ENCODE data around the gene NDUFV2. TPM values are rescaled to one million over a fixed set of nuclear protein-coding genes. Genes with fewer than 3 reads are reported as not detected.

NDUFV2 gene
- total RNA-seq, 2 donors from 2014 or later: 40.5 to 42.5 TPM

GRCh38 chr18:9172506-9173127 is 70.1 kb downstream of the NDUFV2 start:
- 86 to 92% methylated on average over 4 of the region's 4 CpGs for WGBS, 2 donors
- H3K4me3 ChIP-seq: no peak overlapping the region
- H3K27ac ChIP-seq: no peak overlapping the region
- ATAC-seq (no peak), DNase-seq (no peak)
- no peaks in the 10 kb centered on the region for H3K36me3 ChIP-seq (replicated peaks in 1 of 2; ENCODE audit: insufficient read depth in 1 of 2, low read depth in 2 of 2)
- H3K4me1 ChIP-seq: peaks cover 9% of the 10 kb centered on the region
- TF ChIP-seq CTCF (IDR thresholded peaks at IDR 0.05) (no peak), POLR2A (IDR thresholded peaks at IDR 0.05) (no peak)
- H3K27me3 ChIP-seq: no peaks in the 10 kb centered on the region
- H3K9me3 ChIP-seq: no peaks in the 10 kb centered on the region
- intact Hi-C loops (cut with DNase I): no loop called here

- TF ChIP-seq POLR2A (IDR thresholded peaks at IDR 0.05) (no peak), CTCF (IDR thresholded peaks at IDR 0.05) (no peak)
- no peak overlapping the region for H3K27ac ChIP-seq
- H3K36me3 ChIP-seq (replicated peaks in 1 of 2; ENCODE audit: insufficient read depth in 1 of 2, low read depth in 2 of 2): no peaks in the 10 kb centered on the region
- no peak for DNase-seq
- H3K27me3 ChIP-seq: no peaks in the 10 kb centered on the region
- intact Hi-C loops (cut with DNase I): no loop called here
- ATAC-seq: no peak
- H3K4me3 ChIP-seq: no peak overlapping the region
- WGBS, 2 donors: 78 to 91% methylated on average over 5 to 6 of the region's 6 CpGs
- peaks cover 12% of the 10 kb centered on the region for H3K4me1 ChIP-seq
- no peaks in the 10 kb centered on the region for H3K9me3 ChIP-seq
These were observed 71.3 kb downstream of the NDUFV2 start for GRCh38 chr18:9173770-9174233.

GRCh38 chr18:9174302-9174701 is 71.8 kb downstream of the NDUFV2 start:
- no peak for ATAC-seq
- H3K27ac ChIP-seq: no peak overlapping the region
- WGBS, 2 donors: 79 to 93% methylated on average over 3 to 4 of the region's 4 CpGs
- H3K4me1 ChIP-seq: peaks cover 12% of the 10 kb centered on the region
- DNase-seq: no peak
- no peaks in the 10 kb centered on the region for H3K36me3 ChIP-seq (replicated peaks in 1 of 2; ENCODE audit: insufficient read depth in 1 of 2, low read depth in 2 of 2)
- no peaks in the 10 kb centered on the region for H3K27me3 ChIP-seq
- no peak for TF ChIP-seq POLR2A (IDR thresholded peaks at IDR 0.05)
- TF ChIP-seq CTCF (IDR thresholded peaks at IDR 0.05): no peak
- intact Hi-C loops (cut with DNase I): no loop called here
- no peaks in the 10 kb centered on the region for H3K9me3 ChIP-seq
- H3K4me3 ChIP-seq: no peak overlapping the region

- 82 to 100% methylated on average over 1 of the region's 1 CpG for WGBS, 2 donors
- H3K36me3 ChIP-seq (replicated peaks in 1 of 2; ENCODE audit: insufficient read depth in 1 of 2, low read depth in 2 of 2): no peaks in the 10 kb centered on the region
- no peaks in the 10 kb centered on the region for H3K27me3 ChIP-seq
- no peak for ATAC-seq
- H3K27ac ChIP-seq: no peak overlapping the region
- H3K4me1 ChIP-seq: peaks cover 12% of the 10 kb centered on the region
- TF ChIP-seq CTCF (IDR thresholded peaks at IDR 0.05) (no peak), POLR2A (IDR thresholded peaks at IDR 0.05) (no peak)
- DNase-seq: no peak
- no peak overlapping the region for H3K4me3 ChIP-seq
- intact Hi-C loops (cut with DNase I): no loop called here
- H3K9me3 ChIP-seq: no peaks in the 10 kb centered on the region
These were observed 72.6 kb downstream of the NDUFV2 start for GRCh38 chr18:9175115-9175514.

DNA sequence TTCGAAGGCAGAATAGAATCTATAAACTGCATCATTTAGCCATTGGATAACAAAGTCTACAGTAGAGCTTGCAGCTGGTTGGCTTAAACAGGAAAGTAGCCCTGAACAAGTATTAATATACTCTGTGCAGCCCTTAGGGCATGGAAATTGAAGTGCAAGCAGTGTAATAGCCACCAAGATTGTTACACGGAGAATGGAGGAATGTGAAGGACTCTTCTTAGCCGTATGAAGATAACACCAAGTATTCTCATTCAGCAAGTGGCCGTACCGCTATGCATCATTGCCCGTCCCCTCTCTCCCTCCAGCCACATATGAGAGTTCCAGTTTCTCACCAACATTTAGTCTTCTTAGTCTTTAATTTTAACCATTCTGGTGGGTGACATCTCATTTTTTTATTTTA is 74.5 kb downstream of the NDUFV2 start:
- WGBS, 2 donors: 82 to 92% methylated on average over 6 of the region's 6 CpGs
- H3K36me3 ChIP-seq (replicated peaks in 1 of 2; ENCODE audit: insufficient read depth in 1 of 2, low read depth in 2 of 2): no peaks in the 10 kb centered on the region
- intact Hi-C loops (cut with DNase I): no loop called here
- H3K9me3 ChIP-seq: no peaks in the 10 kb centered on the region
- H3K27me3 ChIP-seq: no peaks in the 10 kb centered on the region
- H3K4me1 ChIP-seq: peaks cover 12% of the 10 kb centered on the region
- no peak for DNase-seq
- TF ChIP-seq POLR2A (IDR thresholded peaks at IDR 0.05): no peak
- no peak overlapping the region for H3K27ac ChIP-seq
- H3K4me3 ChIP-seq: no peak overlapping the region
- no peak for ATAC-seq
